Osteoblast (primary cell): Measurements from ENCODE around the gene SIGLEC9. TPM values are rescaled to one million over a fixed set of nuclear protein-coding genes. Genes with fewer than 3 reads are reported as not detected.

ENCODE experiments used
- DNase-seq: peaks from one replicate; pipeline ENCODE4 v3.0.0; 2011; ENCODE audit warnings: low spot score, mixed read lengths; ENCODE audit not compliant: insufficient read length; ENCODE audit errors: missing footprints
- H2AFZ ChIP-seq: 2 replicates; pipeline ENCODE4 v1.6.0; 2011; ENCODE audit warnings: mild to moderate bottlenecking, low read length
- H3K27ac ChIP-seq: 2 replicates; pipeline ENCODE4 v1.5.1; 2011; ENCODE audit warnings: mild to moderate bottlenecking, low read depth, low read length, moderate library complexity
- H3K27me3 ChIP-seq: 2 replicates; pipeline ENCODE4 v1.6.0; 2012; ENCODE audit warnings: mild to moderate bottlenecking, control low read depth, inconsistent platforms, low read length, moderate library complexity; ENCODE audit not compliant: insufficient read depth
- H3K36me3 ChIP-seq: 2 replicates; pipeline ENCODE4 v1.5.1; 2011; ENCODE audit warnings: mild to moderate bottlenecking, low read length, control low read depth, moderate library complexity; ENCODE audit not compliant: insufficient read depth
- H3K4me1 ChIP-seq: 2 replicates; pipeline ENCODE4 v1.5.1; 2011; ENCODE audit warnings: mild to moderate bottlenecking, low read length, control low read depth, moderate library complexity; ENCODE audit not compliant: insufficient read depth
- H3K4me2 ChIP-seq: 2 replicates; pipeline ENCODE4 v1.6.0; 2011; ENCODE audit warnings: mild to moderate bottlenecking, low read length; ENCODE audit not compliant: insufficient read depth
- H3K4me3 ChIP-seq: fragments of 200-600 bp; sonication (generic); 3 replicates; pipeline ENCODE4 v1.5.1; 2012; ENCODE audit warnings: mild to moderate bottlenecking, low read length, inconsistent platforms; ENCODE audit not compliant: insufficient read depth
- H3K79me2 ChIP-seq: 2 replicates; pipeline ENCODE4 v1.6.0; 2012; ENCODE audit warnings: mild to moderate bottlenecking, low read length, control low read depth, inconsistent platforms; ENCODE audit not compliant: insufficient read depth
- H3K9me3 ChIP-seq: 2 replicates; pipeline ENCODE4 v1.5.1; 2011; ENCODE audit warnings: low read depth, low read length, control low read depth
- H4K20me1 ChIP-seq: 2 replicates; pipeline ENCODE4 v1.6.0; 2012; ENCODE audit warnings: mild to moderate bottlenecking, low read length, control low read depth; ENCODE audit not compliant: insufficient read depth
- total RNA-seq: library from RNA; depleted of rRNA; stranded (reverse); fragments of >200 nt; gene quantifications from 2 replicates; pipeline ENCODE4 v1.2.3, GENCODE V29; 2012
- TF ChIP-seq, protein P1 (sequence below): IDR thresholded peaks from 2 replicates; pipeline ENCODE4 v1.5.1; 2011; ENCODE audit warnings: mild to moderate bottlenecking, low read depth, low read length, moderate library complexity; ENCODE audit errors: extremely low read depth

SIGLEC9 gene
- total RNA-seq, 1 donor: not detected

DNA sequence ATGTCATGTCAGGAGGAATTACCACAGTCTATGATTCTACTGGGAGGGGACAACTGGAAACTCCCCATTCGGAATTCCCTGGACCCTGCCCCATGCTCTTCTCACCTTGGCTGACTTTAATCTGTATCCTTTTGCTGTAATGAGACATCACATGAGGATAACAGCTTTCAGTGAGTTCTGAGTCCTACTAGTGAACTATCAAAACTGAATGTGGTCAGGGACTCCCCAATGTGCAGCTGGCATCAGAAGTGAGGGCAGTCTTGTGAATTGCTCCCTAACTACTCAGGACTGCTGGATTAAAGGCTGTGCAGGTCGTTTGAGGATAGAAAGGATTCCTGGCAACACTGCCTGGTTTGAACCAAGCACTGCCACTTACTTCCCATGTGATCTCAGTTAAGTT is 32.6 kb downstream of the SIGLEC9 start:
- H3K4me1 ChIP-seq: no peaks in the 10 kb centered on the region

DNA sequence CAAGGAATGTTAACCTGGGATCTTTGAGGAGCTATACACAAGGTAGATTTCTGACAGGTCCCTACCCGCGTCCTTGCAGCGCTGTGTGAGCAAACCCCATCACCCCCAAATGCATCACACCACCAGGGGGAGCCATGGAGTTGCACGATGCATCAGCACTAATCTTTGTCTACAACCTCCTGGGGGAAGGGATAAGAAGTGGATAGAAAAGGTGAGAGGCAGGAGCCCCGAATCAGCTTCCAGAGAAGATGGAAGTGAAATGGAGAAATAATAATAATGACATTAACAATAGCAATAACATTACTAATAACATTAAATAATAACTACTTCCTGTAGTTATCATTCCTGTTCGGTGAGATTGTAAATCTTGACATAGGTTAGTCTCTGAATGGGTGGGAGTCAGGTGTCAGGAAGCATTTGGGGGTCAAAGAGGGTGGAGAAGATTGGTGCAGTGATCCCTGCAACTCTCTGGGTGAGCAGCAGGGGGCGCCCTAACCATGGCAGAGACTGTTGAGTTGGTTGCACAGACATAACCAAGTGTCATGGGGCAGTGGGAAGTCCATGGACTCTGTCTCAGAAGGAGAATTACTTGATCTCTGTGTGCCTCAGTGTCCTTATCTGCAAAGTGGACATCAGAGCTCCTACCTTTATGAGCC is 33.9 kb downstream of the SIGLEC9 start:
- Histone ChIP-seq H3K4me1 (no peaks in the 10 kb centered on the region), H3K27ac (no peak overlapping the region), H3K79me2 (no peaks in the 10 kb centered on the region), H3K4me2 (no peak overlapping the region), H3K4me3 (no peak overlapping the region), H2AFZ (no peak overlapping the region), H3K27me3 (peaks cover 17% of the 10 kb centered on the region), H4K20me1 (no peaks in the 10 kb centered on the region), H3K9me3 (no peaks in the 10 kb centered on the region), H3K36me3 (no peaks in the 10 kb centered on the region)
- TF ChIP-seq, protein P1, sequence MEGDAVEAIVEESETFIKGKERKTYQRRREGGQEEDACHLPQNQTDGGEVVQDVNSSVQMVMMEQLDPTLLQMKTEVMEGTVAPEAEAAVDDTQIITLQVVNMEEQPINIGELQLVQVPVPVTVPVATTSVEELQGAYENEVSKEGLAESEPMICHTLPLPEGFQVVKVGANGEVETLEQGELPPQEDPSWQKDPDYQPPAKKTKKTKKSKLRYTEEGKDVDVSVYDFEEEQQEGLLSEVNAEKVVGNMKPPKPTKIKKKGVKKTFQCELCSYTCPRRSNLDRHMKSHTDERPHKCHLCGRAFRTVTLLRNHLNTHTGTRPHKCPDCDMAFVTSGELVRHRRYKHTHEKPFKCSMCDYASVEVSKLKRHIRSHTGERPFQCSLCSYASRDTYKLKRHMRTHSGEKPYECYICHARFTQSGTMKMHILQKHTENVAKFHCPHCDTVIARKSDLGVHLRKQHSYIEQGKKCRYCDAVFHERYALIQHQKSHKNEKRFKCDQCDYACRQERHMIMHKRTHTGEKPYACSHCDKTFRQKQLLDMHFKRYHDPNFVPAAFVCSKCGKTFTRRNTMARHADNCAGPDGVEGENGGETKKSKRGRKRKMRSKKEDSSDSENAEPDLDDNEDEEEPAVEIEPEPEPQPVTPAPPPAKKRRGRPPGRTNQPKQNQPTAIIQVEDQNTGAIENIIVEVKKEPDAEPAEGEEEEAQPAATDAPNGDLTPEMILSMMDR: peak; percentile 74
- DNase-seq: no peak

More for the DNA sequence above, 32.6 kb downstream of the SIGLEC9 start:
- Histone ChIP-seq H3K36me3 (no peaks in the 10 kb centered on the region), H3K4me3 (no peak overlapping the region), H3K79me2 (no peaks in the 10 kb centered on the region), H4K20me1 (no peaks in the 10 kb centered on the region), H3K27ac (no peak overlapping the region), H3K27me3 (peaks cover 17% of the 10 kb centered on the region), H2AFZ (no peak overlapping the region), H3K9me3 (no peaks in the 10 kb centered on the region), H3K4me2 (no peak overlapping the region)
- TF ChIP-seq, protein P1: no peak
- DNase-seq: no peak

DNA sequence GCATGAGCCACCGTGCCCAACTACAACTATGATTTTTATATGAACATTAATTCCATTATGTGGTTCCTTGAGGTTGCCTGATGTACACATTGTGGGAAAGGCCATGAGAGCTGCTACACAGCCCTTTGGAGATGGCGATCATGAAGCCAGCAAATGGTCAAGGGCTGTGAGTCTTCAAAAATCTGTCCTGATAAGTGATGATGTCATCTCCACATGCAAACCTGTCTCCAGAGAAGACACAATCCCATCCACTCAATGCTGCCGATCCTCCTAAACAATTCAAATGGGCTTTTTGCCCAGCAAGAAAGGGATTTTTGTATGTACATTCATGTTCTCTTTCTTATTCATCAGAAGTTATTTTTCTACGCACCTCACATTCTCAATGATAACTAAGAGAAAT is 35.0 kb downstream of the SIGLEC9 start:
- H3K79me2 ChIP-seq: no peaks in the 10 kb centered on the region
- H3K4me3 ChIP-seq: no peak overlapping the region
- no peaks in the 10 kb centered on the region for H3K4me1 ChIP-seq

DNA sequence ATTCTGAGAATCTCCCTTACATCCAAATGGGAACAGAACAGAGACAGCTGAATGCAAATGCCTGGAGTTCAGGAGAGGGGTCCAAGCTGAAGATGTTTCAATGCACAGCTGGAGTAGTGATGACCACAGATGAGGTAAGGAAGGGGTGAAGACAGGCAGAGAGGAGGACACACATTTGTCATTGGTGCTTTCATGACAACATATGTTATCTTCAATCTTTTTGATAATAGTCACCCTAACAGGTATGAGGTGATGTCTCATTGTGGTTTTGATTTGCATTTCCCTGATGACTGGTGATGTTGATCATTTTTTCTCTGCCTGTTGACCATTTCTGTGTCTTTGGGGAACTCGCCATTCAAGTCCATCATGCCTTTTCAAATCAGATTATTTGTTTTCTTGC is 36.6 kb downstream of the SIGLEC9 start:
- Histone ChIP-seq H3K4me2 (no peak overlapping the region), H3K27ac (no peak overlapping the region), H2AFZ (no peak overlapping the region), H3K9me3 (no peaks in the 10 kb centered on the region), H3K79me2 (no peaks in the 10 kb centered on the region), H3K4me3 (no peak overlapping the region), H3K36me3 (no peaks in the 10 kb centered on the region), H4K20me1 (no peaks in the 10 kb centered on the region), H3K27me3 (peaks cover 21% of the 10 kb centered on the region), H3K4me1 (no peaks in the 10 kb centered on the region)
- TF ChIP-seq, protein P1: no peak
- no peak for DNase-seq

More for the DNA sequence above, 35.0 kb downstream of the SIGLEC9 start:
- Histone ChIP-seq H3K4me2 (no peak overlapping the region), H2AFZ (no peak overlapping the region), H3K27me3 (peaks cover 15% of the 10 kb centered on the region), H3K36me3 (no peaks in the 10 kb centered on the region), H4K20me1 (no peaks in the 10 kb centered on the region), H3K9me3 (no peaks in the 10 kb centered on the region), H3K27ac (no peak overlapping the region)
- no peak for DNase-seq
- TF ChIP-seq, protein P1: no peak
